Activated CD8-positive, alpha-beta memory T cell treated with anti-CD3 and anti-CD28 coated beads, Interleukin-2, amount 10 ng/mL, durations not matched to agents 7 days and 5 days (primary cell): Measurements from ENCODE around the gene PSMA5. TPM values are rescaled to one million over a fixed set of nuclear protein-coding genes. Genes with fewer than 3 reads are reported as not detected.
A peak's percentile ranks its signal among the peaks of the same experiment; 100 is the strongest.
"Not testable (repeated sequence)": the region's sequence is repeated elsewhere in the genome, so short reads cannot be mapped to it uniquely, and the experiment has no call there.

Experiments
- ATAC-seq: fragments of 150-1000 bp; cut with Tn5 transposase; one replicate; pipeline ENCODE4 v1.10.0; 2021; ENCODE audit warnings: moderate library complexity
- CTCF ChIA-PET: fragments of 350-600 bp; sonication (Branson Sonifier 250); formaldehyde crosslinking; loops from one replicate; lab custom pipeline; 2021; ENCODE audit warnings: antibody characterized with exemption; lab: Charles Lee
- DNase-seq: peaks from one replicate; pipeline ENCODE4 v3.0.0-alpha.2; 2020
- H3K27ac Mint-ChIP-seq: one replicate; pipeline ENCODE4 v1.8.0; 2021; ENCODE audit warnings: mild to moderate bottlenecking, mixed read lengths
- H3K27me3 Mint-ChIP-seq: one replicate; pipeline ENCODE4 v1.8.0; 2021; ENCODE audit warnings: mixed read lengths
- H3K36me3 Mint-ChIP-seq: one replicate; pipeline ENCODE4 v1.8.0; 2021; ENCODE audit warnings: mild to moderate bottlenecking, mixed read lengths
- H3K4me1 Mint-ChIP-seq: one replicate; pipeline ENCODE4 v1.8.0; 2021; ENCODE audit warnings: mixed read lengths
- H3K4me3 Mint-ChIP-seq: one replicate; pipeline ENCODE4 v1.8.0; 2021; ENCODE audit warnings: mild to moderate bottlenecking, moderate library complexity, mixed read lengths
- H3K9me3 Mint-ChIP-seq: one replicate; pipeline ENCODE4 v1.8.0; 2022; ENCODE audit warnings: low read depth, mixed read lengths
- total RNA-seq, 2 experiments: library from RNA; stranded (reverse); gene quantifications; one replicate each; pipeline ENCODE4 v1.2.3, GENCODE V29; 2021

Gene PSMA5
- total RNA-seq, 2 experiments from 2014 or later: 178 to 211 TPM

GRCh38 chr1:109412551-109412950 is 13.7 kb downstream of the PSMA5 start:
- DNase-seq (no peak), ATAC-seq (no peak)
- no peak overlapping the region for H3K4me3 Mint-ChIP-seq
- peaks cover 74% of the 10 kb centered on the region for H3K36me3 Mint-ChIP-seq
- H3K4me1 Mint-ChIP-seq: peaks cover 21% of the 10 kb centered on the region
- no peaks in the 10 kb centered on the region for H3K9me3 Mint-ChIP-seq
- H3K27ac Mint-ChIP-seq: no peak overlapping the region
- no peaks in the 10 kb centered on the region for H3K27me3 Mint-ChIP-seq
- CTCF ChIA-PET: interaction anchor here (0.8 to 2.5 kb wide), 4 partner anchors 13 to 120 kb away, joined by 3 to 10 read pairs (median 4); partner anchors contain the start of gene PSMA5

GRCh38 chr1:109404838-109405237 is 21.4 kb downstream of the PSMA5 start:
- Mint-ChIP-seq H3K9me3 (no peaks in the 10 kb centered on the region), H3K27me3 (no peaks in the 10 kb centered on the region), H3K36me3 (peaks cover 59% of the 10 kb centered on the region), H3K4me1 (peaks cover 19% of the 10 kb centered on the region), H3K4me3 (peak overlapping the region; percentile 19), H3K27ac (peak overlapping the region; percentile 80)
- DNase-seq: peak; percentile 44
- CTCF ChIA-PET: interaction anchor here (0.9 to 1.7 kb wide), 3 partner anchors 88 to 128 kb away, joined by 3 to 13 read pairs (median 8); no protein-coding TSS in a partner anchor
- ATAC-seq: peak; percentile 82

- Mint-ChIP-seq H3K27me3 (peaks cover 10% of the 10 kb centered on the region), H3K27ac (no peak overlapping the region), H3K36me3 (peaks cover 39% of the 10 kb centered on the region), H3K4me1 (peaks cover 23% of the 10 kb centered on the region), H3K4me3 (no peak overlapping the region), H3K9me3 (no peaks in the 10 kb centered on the region)
- DNase-seq (no peak), ATAC-seq (no peak)
- CTCF ChIA-PET: interaction anchor here (1.0 to 9.2 kb wide), 7 partner anchors 13 to 201 kb away, joined by 3 to 196 read pairs (median 4); partner anchors contain the start of genes CYB561D1 and PSRC1
Measured at GRCh38 chr1:109402025-109402424, 24.2 kb downstream of the PSMA5 start.

- ATAC-seq (no peak), DNase-seq (no peak)
- Mint-ChIP-seq H3K27me3 (peaks cover 29% of the 10 kb centered on the region), H3K36me3 (peaks cover 24% of the 10 kb centered on the region), H3K27ac (no peak overlapping the region), H3K9me3 (no peaks in the 10 kb centered on the region), H3K4me1 (peaks cover 18% of the 10 kb centered on the region), H3K4me3 (no peak overlapping the region)
- CTCF ChIA-PET: interaction anchor here (0.6 to 9.2 kb wide), 21 partner anchors 9 to 229 kb away, joined by 3 to 196 read pairs (median 5); partner anchors contain the start of genes CYB561D1 and PSRC1
Measured at GRCh38 chr1:109400035-109400655, 26.1 kb downstream of the PSMA5 start.

- Mint-ChIP-seq H3K9me3 (no peaks in the 10 kb centered on the region), H3K27me3 (peaks cover 34% of the 10 kb centered on the region), H3K4me3 (peak overlapping the region; percentile 26), H3K27ac (no peak overlapping the region), H3K4me1 (peaks cover 12% of the 10 kb centered on the region), H3K36me3 (peaks cover 18% of the 10 kb centered on the region)
- no peak for DNase-seq
- ATAC-seq: no peak
- CTCF ChIA-PET: interaction anchor here (0.7 to 9.2 kb wide), 33 partner anchors 9 to 228 kb away, joined by 3 to 196 read pairs (median 5); partner anchors contain the start of genes CYB561D1, PSMA5 and PSRC1
Measured at GRCh38 chr1:109399326-109399957, 26.8 kb downstream of the PSMA5 start.

GRCh38 chr1:109398343-109399225 is 27.7 kb downstream of the PSMA5 start:
- H3K9me3 Mint-ChIP-seq: no peaks in the 10 kb centered on the region
- peak overlapping the region; percentile 68 for H3K4me3 Mint-ChIP-seq
- no peak for ATAC-seq
- CTCF ChIA-PET: interaction anchor here (0.7 to 9.2 kb wide), 34 partner anchors 9 to 284 kb away, joined by 3 to 196 read pairs (median 4); partner anchors contain the start of genes CELSR2, PSMA5 and PSRC1
- H3K27me3 Mint-ChIP-seq: peaks cover 39% of the 10 kb centered on the region
- DNase-seq: no peak
- H3K4me1 Mint-ChIP-seq: peaks cover 12% of the 10 kb centered on the region
- H3K27ac Mint-ChIP-seq: no peak overlapping the region
- H3K36me3 Mint-ChIP-seq: peaks cover 13% of the 10 kb centered on the region

GRCh38 chr1:109397581-109398342 is 28.5 kb downstream of the PSMA5 start, which contains the start of gene SORT1:
Gene SORT1, minus strand, starts transcription at chr1:109397918. Its CDS starts 26 bp downstream, at chr1:109397892.
- Mint-ChIP-seq H3K4me1 (peaks cover 16% of the 10 kb centered on the region), H3K4me3 (peak within 1 kb of the TSS; percentile 68), H3K36me3 (peaks cover 10% of the 10 kb centered on the region), H3K9me3 (no peaks in the 10 kb centered on the region), H3K27me3 (peaks cover 39% of the 10 kb centered on the region), H3K27ac (no peak within 1 kb of the TSS)
- CTCF ChIA-PET: interaction anchor here (0.6 to 9.2 kb wide), 23 partner anchors 10 to 1001 kb away, joined by 3 to 196 read pairs (median 4); partner anchors contain the start of genes CELSR2, PSMA5 and PSRC1
- peak; percentile 76 for DNase-seq
- peak; percentile 98 for ATAC-seq

- CTCF ChIA-PET: interaction anchor here (0.6 to 9.2 kb wide), 9 partner anchors 10 to 1002 kb away, joined by 3 to 196 read pairs (median 8); partner anchors contain the start of genes PSMA5 and PSRC1
- Mint-ChIP-seq H3K4me1 (peaks cover 18% of the 10 kb centered on the region), H3K9me3 (no peaks in the 10 kb centered on the region), H3K36me3 (peaks cover 9% of the 10 kb centered on the region), H3K27me3 (peaks cover 42% of the 10 kb centered on the region), H3K27ac (no peak overlapping the region), H3K4me3 (peak overlapping the region; percentile 68)
- DNase-seq (no peak), ATAC-seq (no peak)
Measured at GRCh38 chr1:109396871-109397580, 29.2 kb downstream of the PSMA5 start.

- peaks cover 7% of the 10 kb centered on the region for H3K36me3 Mint-ChIP-seq
- peaks cover 42% of the 10 kb centered on the region for H3K27me3 Mint-ChIP-seq
- ATAC-seq (no peak), DNase-seq (no peak)
- H3K27ac Mint-ChIP-seq: no peak overlapping the region
- peaks cover 19% of the 10 kb centered on the region for H3K4me1 Mint-ChIP-seq
- H3K4me3 Mint-ChIP-seq: peak overlapping the region; percentile 68
- CTCF ChIA-PET: interaction anchor here (0.7 to 9.2 kb wide), 5 partner anchors 22 to 284 kb away, joined by 3 to 196 read pairs (median 4); partner anchors contain the start of gene PSRC1
- no peaks in the 10 kb centered on the region for H3K9me3 Mint-ChIP-seq
Measured at GRCh38 chr1:109396513-109396839, 29.8 kb downstream of the PSMA5 start.

GRCh38 chr1:109395602-109396512 is 30.4 kb downstream of the PSMA5 start:
- Mint-ChIP-seq H3K36me3 (peaks cover 2% of the 10 kb centered on the region), H3K4me3 (peak overlapping the region; percentile 68), H3K27ac (no peak overlapping the region), H3K27me3 (peaks cover 42% of the 10 kb centered on the region), H3K4me1 (peaks cover 19% of the 10 kb centered on the region), H3K9me3 (no peaks in the 10 kb centered on the region)
- DNase-seq (no peak), ATAC-seq (no peak)
- CTCF ChIA-PET: interaction anchor here (0.7 to 9.2 kb wide), 6 partner anchors 16 to 283 kb away, joined by 3 to 196 read pairs (median 3); partner anchors contain the start of gene PSRC1

GRCh38 chr1:109395282-109395599 is 31.0 kb downstream of the PSMA5 start:
- not testable (repeated sequence) for H3K36me3 Mint-ChIP-seq, ATAC-seq
- peaks cover 45% of the 10 kb centered on the region for H3K27me3 Mint-ChIP-seq

More at GRCh38 chr1:109395282-109395599, 31.0 kb downstream of the PSMA5 start:
- H3K4me1 Mint-ChIP-seq: peaks cover 19% of the 10 kb centered on the region
- not testable (repeated sequence) for DNase-seq, H3K9me3 Mint-ChIP-seq, H3K27ac Mint-ChIP-seq, H3K4me3 Mint-ChIP-seq
- CTCF ChIA-PET: interaction anchor here (0.7 to 9.2 kb wide), 4 partner anchors 17 to 136 kb away, joined by 3 to 196 read pairs (median 40); partner anchors contain the start of gene PSRC1
